ENCODE measurements around the gene IL19. TPM values are rescaled to one million over a fixed set of nuclear protein-coding genes. Genes with fewer than 3 reads are reported as not detected.

The IL19 gene
- total and polyA plus RNA-seq, 4 donors, result not detected

GRCh38 chr1:206769304-206769731 lies 1.3 kb upstream of the IL19 start:
- no peak for DNase-seq (ENCODE audit: low spot score)
- Histone ChIP-seq H3K27me3 (ENCODE audit: control insufficient read depth in 4 of 4, insufficient read depth in 4 of 4, low read length in 3 of 4) (no peaks in the 10 kb centered on the region), H3K9me3 (ENCODE audit: control insufficient read depth in 4 of 4, low read length in 3 of 4) (no peaks in the 10 kb centered on the region), H3K36me3 (ENCODE audit: control insufficient read depth in 4 of 4, insufficient read depth in 3 of 4, low read depth in 1 of 4, low read length in 3 of 4) (no peaks in the 10 kb centered on the region), H3K4me1 (ENCODE audit: control insufficient read depth in 4 of 4, insufficient read depth in 4 of 4, low read length in 3 of 4) (peaks cover 0 to 2% (median under 1%) of the 10 kb centered on the region in 4 donors), H3K9ac (ENCODE audit: low read depth in 1 of 2, low read length in 2 of 2) (no peak overlapping the region), H3K27ac (ENCODE audit: low read depth in 1 of 2, low read length in 2 of 2) (no peak overlapping the region), H3K4me3 (ENCODE audit: low read depth in 1 of 3, low read length in 3 of 3) (no peak overlapping the region)
- WGBS, result 82% methylated on average over 7 of the region's 7 CpGs
- no peak for TF ChIP-seq ZBTB33 (IDR thresholded peaks at IDR 0.05)
- no peak for TF ChIP-seq RXRA (IDR thresholded peaks at IDR 0.05)
- TF ChIP-seq ATF3 (IDR thresholded peaks at IDR 0.05), result no peak
- TF ChIP-seq EGR1 (IDR thresholded peaks at IDR 0.05; ENCODE audit: low read depth in 2 of 2), result no peak
- no peak for TF ChIP-seq TAF1 (conservative IDR thresholded peaks at IDR 0.05)
- no peak for TF ChIP-seq REST (IDR thresholded peaks at IDR 0.05)
- no peak for TF ChIP-seq RAD21 (IDR thresholded peaks at IDR 0.05)
- no peak for TF ChIP-seq FOXA1 (IDR thresholded peaks at IDR 0.05)
- TF ChIP-seq GABPA (IDR thresholded peaks at IDR 0.05 in 1 of 2, conservative IDR thresholded peaks at IDR 0.05 in 1 of 2), result no peak
- TF ChIP-seq HNF4A (conservative IDR thresholded peaks at IDR 0.05), result no peak
- TF ChIP-seq JUND (IDR thresholded peaks at IDR 0.05), result no peak
- no peak for TF ChIP-seq NR2F2 (IDR thresholded peaks at IDR 0.05)
- TF ChIP-seq YY1 (IDR thresholded peaks at IDR 0.05), result no peak
- no peak for TF ChIP-seq HNF4G (IDR thresholded peaks at IDR 0.05)
- TF ChIP-seq FOXA2 (IDR thresholded peaks at IDR 0.05), result no peak
- TF ChIP-seq, protein P1, sequence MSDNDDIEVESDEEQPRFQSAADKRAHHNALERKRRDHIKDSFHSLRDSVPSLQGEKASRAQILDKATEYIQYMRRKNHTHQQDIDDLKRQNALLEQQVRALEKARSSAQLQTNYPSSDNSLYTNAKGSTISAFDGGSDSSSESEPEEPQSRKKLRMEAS (IDR thresholded peaks at IDR 0.05), result no peak
- TF ChIP-seq SP1 (IDR thresholded peaks at IDR 0.05), result no peak
- no peak for TF ChIP-seq CTCF (IDR thresholded peaks at IDR 0.05; ENCODE audit: low read depth, low read length, missing input control)

Measured in liver (tissue), 9 donors.